ENCODE data around the gene DGKB.

DNA sequence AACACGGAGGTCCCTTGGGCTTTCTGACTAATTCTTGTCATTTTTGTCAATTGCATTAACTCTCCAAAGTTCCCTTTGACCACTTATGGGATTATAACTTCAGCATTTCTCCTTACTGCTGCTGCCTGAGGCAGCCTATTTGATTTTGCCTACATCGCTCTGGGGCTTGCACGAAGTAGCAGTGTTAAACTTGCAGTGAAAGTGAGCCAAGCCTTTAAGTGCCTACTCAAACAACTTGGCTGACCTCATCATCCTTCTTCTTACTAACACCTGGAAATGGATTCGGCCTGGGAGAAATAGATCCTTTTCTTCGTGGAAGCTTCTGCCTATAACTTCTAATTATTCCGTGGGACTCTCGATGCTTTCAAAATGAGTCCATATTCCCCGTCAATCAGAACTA is 76.6 kb downstream of the DGKB start:
- TF ChIP-seq CTCF (IDR thresholded peaks at IDR 0.05), result no peak
- TF ChIP-seq, protein P1, sequence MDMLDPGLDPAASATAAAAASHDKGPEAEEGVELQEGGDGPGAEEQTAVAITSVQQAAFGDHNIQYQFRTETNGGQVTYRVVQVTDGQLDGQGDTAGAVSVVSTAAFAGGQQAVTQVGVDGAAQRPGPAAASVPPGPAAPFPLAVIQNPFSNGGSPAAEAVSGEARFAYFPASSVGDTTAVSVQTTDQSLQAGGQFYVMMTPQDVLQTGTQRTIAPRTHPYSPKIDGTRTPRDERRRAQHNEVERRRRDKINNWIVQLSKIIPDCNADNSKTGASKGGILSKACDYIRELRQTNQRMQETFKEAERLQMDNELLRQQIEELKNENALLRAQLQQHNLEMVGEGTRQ (CRISPR knock-in tag; IDR thresholded peaks at IDR 0.05), result no peak
- TF ChIP-seq NFYB (CRISPR knock-in tag; conservative IDR thresholded peaks at IDR 0.05; ENCODE audit: low read depth), result no peak
